ENCODE data around the gene SORBS2.

GRCh38 chr4:185796176-185796575, 15.8 kb downstream of the SORBS2 start:
- no peak for TF ChIP-seq POLR2A (IDR thresholded peaks at IDR 0.05; ENCODE audit: low read length)
- TF ChIP-seq GATA1 (IDR thresholded peaks at IDR 0.05; ENCODE audit: low read depth, low read length) = no peak

All from erythroblast (primary cell).